Bronchial epithelial cell (primary cell): ENCODE data around the gene LRCH3. TPM values are rescaled to one million over a fixed set of nuclear protein-coding genes. Genes with fewer than 3 reads are reported as not detected.

Experiments used
- DNase-seq: peaks from one replicate; pipeline ENCODE4 v3.0.0-alpha.2; 2010; ENCODE audit warnings: low read depth
- FAIRE-seq: peaks from 2 replicates; lab custom pipeline; 2011; peaks lifted over from hg19 to GRCh38; lab: Jason Lieb, UNC
- H3K27me3 ChIP-seq: 2 replicates; pipeline ENCODE4 v1.5.1; 2011; ENCODE audit warnings: low read length; ENCODE audit not compliant: control insufficient read depth, insufficient read depth
- H3K36me3 ChIP-seq: 2 replicates; pipeline ENCODE4 v1.5.1; 2011; ENCODE audit warnings: low read length; ENCODE audit not compliant: control insufficient read depth, insufficient read depth
- H3K4me3 ChIP-seq: 2 replicates; pipeline ENCODE4 v1.5.1; 2011; ENCODE audit warnings: mild to moderate bottlenecking, low read depth, low read length, control low read depth
- CTCF ChIP-seq: IDR thresholded peaks from 2 replicates; pipeline ENCODE4 v1.5.1; 2011; ENCODE audit warnings: mild to moderate bottlenecking, moderate library complexity, low read length, control low read depth, inconsistent platforms; ENCODE audit not compliant: insufficient read depth, severe bottlenecking
- total RNA-seq: library from RNA; depleted of rRNA; stranded (reverse); fragments of >200 nt; gene quantifications from 2 replicates; pipeline ENCODE4 v1.2.1, GENCODE V29; 2014

The LRCH3 gene
- total RNA-seq, 1 donor from 2014 or later = 25.5 TPM

GRCh38 chr3:197793247-197793646, 2.2 kb downstream of the LRCH3 start:
- peak; percentile 95 for DNase-seq
- Histone ChIP-seq H3K36me3 (no peaks in the 10 kb centered on the region), H3K27me3 (no peaks in the 10 kb centered on the region), H3K4me3 (no peak overlapping the region)
- no peak for TF ChIP-seq CTCF
- FAIRE-seq = no peak

GRCh38 chr3:197794115-197794514, 3.1 kb downstream of the LRCH3 start:
- H3K27me3 ChIP-seq = no peaks in the 10 kb centered on the region
- H3K4me3 ChIP-seq = no peak overlapping the region
- FAIRE-seq (no peak), DNase-seq (no peak)
- TF ChIP-seq CTCF = no peak
- H3K36me3 ChIP-seq = no peaks in the 10 kb centered on the region

GRCh38 chr3:197795200-197795599, 4.1 kb downstream of the LRCH3 start:
- DNase-seq (peak; percentile 76), FAIRE-seq (no peak)
- TF ChIP-seq CTCF = no peak

GRCh38 chr3:197796087-197796486, 5.0 kb downstream of the LRCH3 start:
- H3K27me3 ChIP-seq = no peaks in the 10 kb centered on the region
- DNase-seq (no peak), FAIRE-seq (no peak)
- TF ChIP-seq CTCF = no peak
- no peak overlapping the region for H3K4me3 ChIP-seq
- H3K36me3 ChIP-seq = no peaks in the 10 kb centered on the region

More at GRCh38 chr3:197795200-197795599, 4.1 kb downstream of the LRCH3 start:
- Histone ChIP-seq H3K36me3 (no peaks in the 10 kb centered on the region), H3K27me3 (no peaks in the 10 kb centered on the region), H3K4me3 (no peak overlapping the region)

- H3K36me3 ChIP-seq = no peaks in the 10 kb centered on the region
- no peaks in the 10 kb centered on the region for H3K27me3 ChIP-seq
- H3K4me3 ChIP-seq = no peak overlapping the region
- DNase-seq = no peak
- FAIRE-seq = no peak
- no peak for TF ChIP-seq CTCF
Observed at GRCh38 chr3:197798863-197799262, 7.8 kb downstream of the LRCH3 start.

- DNase-seq (no peak), FAIRE-seq (no peak)
- Histone ChIP-seq H3K36me3 (no peaks in the 10 kb centered on the region), H3K27me3 (no peaks in the 10 kb centered on the region), H3K4me3 (no peak overlapping the region)
- no peak for TF ChIP-seq CTCF
Observed at GRCh38 chr3:197800379-197800778, 9.3 kb downstream of the LRCH3 start.
